ENCODE measurements around the gene YIF1A. TPM values are rescaled to one million over a fixed set of nuclear protein-coding genes. Genes with fewer than 3 reads are reported as not detected.

The YIF1A gene
- total and polyA plus RNA-seq, 8 donors, result 11.6 to 122 (median 60.9) TPM

- no peaks in the 10 kb centered on the region for H3K27me3 ChIP-seq
- peaks cover 31 to 58% (median 54%) of the 10 kb centered on the region in 4 donors for H3K36me3 ChIP-seq
- H3K4me3 ChIP-seq, result peak overlapping the region; percentile 72 to 81 (median 78)
- TF ChIP-seq, protein P1, sequence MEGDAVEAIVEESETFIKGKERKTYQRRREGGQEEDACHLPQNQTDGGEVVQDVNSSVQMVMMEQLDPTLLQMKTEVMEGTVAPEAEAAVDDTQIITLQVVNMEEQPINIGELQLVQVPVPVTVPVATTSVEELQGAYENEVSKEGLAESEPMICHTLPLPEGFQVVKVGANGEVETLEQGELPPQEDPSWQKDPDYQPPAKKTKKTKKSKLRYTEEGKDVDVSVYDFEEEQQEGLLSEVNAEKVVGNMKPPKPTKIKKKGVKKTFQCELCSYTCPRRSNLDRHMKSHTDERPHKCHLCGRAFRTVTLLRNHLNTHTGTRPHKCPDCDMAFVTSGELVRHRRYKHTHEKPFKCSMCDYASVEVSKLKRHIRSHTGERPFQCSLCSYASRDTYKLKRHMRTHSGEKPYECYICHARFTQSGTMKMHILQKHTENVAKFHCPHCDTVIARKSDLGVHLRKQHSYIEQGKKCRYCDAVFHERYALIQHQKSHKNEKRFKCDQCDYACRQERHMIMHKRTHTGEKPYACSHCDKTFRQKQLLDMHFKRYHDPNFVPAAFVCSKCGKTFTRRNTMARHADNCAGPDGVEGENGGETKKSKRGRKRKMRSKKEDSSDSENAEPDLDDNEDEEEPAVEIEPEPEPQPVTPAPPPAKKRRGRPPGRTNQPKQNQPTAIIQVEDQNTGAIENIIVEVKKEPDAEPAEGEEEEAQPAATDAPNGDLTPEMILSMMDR (IDR thresholded peaks at IDR 0.05), result no peak
- TF ChIP-seq POLR2A (IDR thresholded peaks at IDR 0.05) (no peak), POLR2AphosphoS5 (IDR thresholded peaks at IDR 0.05) (no peak), EP300 (IDR thresholded peaks at IDR 0.05) (no peak)
- 2 to 3% (median 2%) methylated on average over 29 to 32 of the region's 32 CpGs for WGBS, 5 donors
- H3K9me3 ChIP-seq, result no peaks in the 10 kb centered on the region
- peak in 1 of 2 donors; percentile 59 for DNase-seq
- peaks cover 16 to 54% (median 45%) of the 10 kb centered on the region in 4 donors for H3K4me1 ChIP-seq
- peak overlapping the region; percentile 96 to 98 (median 98) for H3K27ac ChIP-seq
- intact Hi-C loops (cut with DNase I; ENCODE audit: low total_unique reads), result no loop called here
Observed at GRCh38 chr11:66268952-66269905, 19.7 kb downstream of the YIF1A start.

DNA sequence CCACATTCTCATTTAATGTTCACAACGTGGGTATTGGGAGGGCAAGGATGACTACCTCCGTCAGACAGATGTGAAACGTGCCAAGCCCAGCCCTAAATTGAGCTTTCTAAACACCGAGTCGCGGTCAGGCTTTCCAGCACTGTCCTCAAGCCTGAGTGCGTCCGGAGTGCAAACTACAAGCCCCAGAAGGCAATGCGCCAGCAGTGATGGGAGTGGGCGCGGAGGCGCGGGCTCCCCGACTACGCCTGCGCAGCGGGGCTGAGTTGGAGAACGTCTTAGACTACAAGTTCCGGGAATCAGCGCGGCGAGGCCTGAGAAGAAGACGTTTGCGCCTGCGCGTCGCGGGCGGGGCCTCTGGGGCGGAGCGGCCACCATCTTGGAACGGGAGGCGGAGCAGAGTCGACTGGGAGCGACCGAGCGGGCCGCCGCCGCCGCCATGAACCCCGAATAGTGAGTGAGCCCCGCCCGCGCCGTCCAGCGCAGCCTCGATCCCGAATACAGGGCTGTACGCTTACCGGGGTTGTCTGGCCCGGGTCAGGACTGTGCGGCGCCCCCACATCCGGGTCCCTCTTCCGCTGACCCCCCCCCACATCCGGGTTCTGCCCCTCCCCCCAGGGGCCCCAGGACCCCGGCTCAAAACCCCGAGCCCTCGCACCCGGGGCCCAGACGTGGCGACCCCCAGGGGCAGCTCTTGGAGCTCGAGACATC lies 20.5 kb downstream of the YIF1A start, which contains the start of gene RAB1B:
TSS of gene RAB1B (plus strand) at position 396 of the 708 bp plus-strand sequence. CDS start at position 437, 41 bp downstream.
- H3K9me3 ChIP-seq, result no peaks in the 10 kb centered on the region
- peak within 1 kb of the TSS; percentile 72 to 81 (median 78) for H3K4me3 ChIP-seq
- H3K27ac ChIP-seq, result peak within 1 kb of the TSS; percentile 96 to 98 (median 98)
- 0 to 1% (median 0%) methylated on average over 16 to 64 of the region's 64 CpGs for WGBS, 5 donors
- TF ChIP-seq EP300 (IDR thresholded peaks at IDR 0.05) (no peak), POLR2AphosphoS5 (IDR thresholded peaks at IDR 0.05) (peak; percentile 86 to 95 (median 87))
- DNase-seq, result peak; percentile 100
- H3K4me1 ChIP-seq, result peaks cover 16 to 54% (median 45%) of the 10 kb centered on the region in 4 donors
- H3K27me3 ChIP-seq, result no peaks in the 10 kb centered on the region
- intact Hi-C loops (cut with DNase I; ENCODE audit: low total_unique reads), result no loop called here
- H3K36me3 ChIP-seq, result peaks cover 24 to 58% (median 54%) of the 10 kb centered on the region in 4 donors

DNA sequence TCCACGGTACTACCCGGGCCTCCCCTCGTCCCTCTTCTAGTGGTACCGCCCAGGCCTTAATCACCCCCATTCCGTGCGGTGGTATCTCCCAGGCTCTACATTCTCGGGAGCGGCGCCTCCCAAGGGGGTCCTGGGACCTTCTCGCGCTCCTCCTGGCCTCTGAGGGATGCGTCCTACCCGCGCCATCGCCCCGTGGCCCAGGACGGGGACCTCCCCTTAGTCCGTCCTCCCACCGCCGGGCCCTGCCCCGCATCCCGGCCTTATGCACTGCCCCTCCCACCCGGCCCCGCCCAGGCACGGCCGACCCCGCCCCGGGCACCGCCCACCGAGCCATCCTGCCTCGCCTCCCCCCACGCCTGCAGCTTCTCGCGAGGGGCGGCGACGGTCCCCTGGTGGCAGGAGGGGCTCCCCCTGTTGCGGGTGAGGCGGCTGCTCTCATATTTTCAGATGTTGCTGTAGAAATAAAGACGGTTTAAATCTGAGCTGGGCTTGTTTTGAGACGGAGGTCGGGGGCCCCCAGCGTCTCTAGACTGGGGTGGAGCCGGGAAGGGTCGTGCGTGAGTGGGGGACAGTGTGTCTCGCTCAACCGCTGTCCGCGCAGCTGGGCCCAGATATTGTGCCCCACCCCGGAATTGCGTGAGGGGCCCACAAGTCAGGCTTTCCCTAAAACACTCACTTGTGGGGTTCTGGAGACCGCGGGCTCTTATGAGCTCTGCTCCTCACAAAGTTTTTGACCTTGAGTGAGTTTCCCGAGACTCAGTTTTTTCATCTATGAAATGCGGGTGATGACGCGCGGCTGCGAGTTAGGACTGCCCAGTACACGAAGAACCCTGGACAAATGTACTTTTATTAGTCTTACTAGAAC lies 21.3 kb downstream of the YIF1A start:
- H3K4me3 ChIP-seq, result peak overlapping the region; percentile 72 to 81 (median 78)
- TF ChIP-seq POLR2AphosphoS5 (IDR thresholded peaks at IDR 0.05) (peak in 2 of 3 donors; percentile 35 to 82), EP300 (IDR thresholded peaks at IDR 0.05) (no peak), POLR2A (IDR thresholded peaks at IDR 0.05) (peak in 2 of 4 donors; percentile 34 to 37)
- TF ChIP-seq, protein P1 (IDR thresholded peaks at IDR 0.05), result no peak
- WGBS, 5 donors, result 0 to 1% (median 0%) methylated on average over 29 to 61 of the region's 61 CpGs
- H3K27me3 ChIP-seq, result no peaks in the 10 kb centered on the region
- intact Hi-C loops (cut with DNase I; ENCODE audit: low total_unique reads), result no loop called here
- H3K4me1 ChIP-seq, result peaks cover 16 to 54% (median 45%) of the 10 kb centered on the region in 4 donors
- H3K27ac ChIP-seq, result peak overlapping the region; percentile 90 to 98 (median 98)
- peak; percentile 89 to 97 for DNase-seq
- peaks cover 22 to 58% (median 54%) of the 10 kb centered on the region in 4 donors for H3K36me3 ChIP-seq
- no peaks in the 10 kb centered on the region for H3K9me3 ChIP-seq

DNA sequence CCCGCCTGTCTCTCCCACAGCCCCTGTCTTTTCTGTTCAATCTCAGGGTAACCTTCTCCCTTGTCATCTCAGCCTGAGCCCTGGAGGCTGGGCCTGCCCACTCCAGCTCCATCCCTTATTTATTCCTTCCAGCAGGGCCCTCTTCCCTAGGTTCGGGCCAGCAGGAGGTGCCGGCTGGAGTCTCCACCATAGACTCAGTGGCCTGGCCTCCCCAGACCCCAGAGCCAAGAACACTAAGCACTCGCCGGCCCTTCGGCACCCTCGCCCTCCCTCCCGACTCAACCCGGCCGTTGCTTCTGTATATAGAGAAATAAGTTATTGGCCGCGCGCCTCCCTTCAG lies 21.9 kb downstream of the YIF1A start:
- intact Hi-C loops (cut with DNase I; ENCODE audit: low total_unique reads), result no loop called here
- peak overlapping the region; percentile 90 to 98 (median 98) for H3K27ac ChIP-seq
- H3K9me3 ChIP-seq, result no peaks in the 10 kb centered on the region
- TF ChIP-seq, protein P1 (IDR thresholded peaks at IDR 0.05), result no peak
- TF ChIP-seq POLR2A (IDR thresholded peaks at IDR 0.05) (no peak), POLR2AphosphoS5 (IDR thresholded peaks at IDR 0.05) (no peak), EP300 (IDR thresholded peaks at IDR 0.05) (no peak)
- H3K4me3 ChIP-seq, result peak overlapping the region; percentile 72 to 81 (median 78)
- no peak for DNase-seq
- peaks cover 16 to 51% (median 45%) of the 10 kb centered on the region in 4 donors for H3K4me1 ChIP-seq
- no peaks in the 10 kb centered on the region for H3K27me3 ChIP-seq
- peaks cover 22 to 58% (median 54%) of the 10 kb centered on the region in 4 donors for H3K36me3 ChIP-seq
- 12 to 28% (median 16%) methylated on average over 11 to 13 of the region's 13 CpGs for WGBS, 5 donors

Data from stomach (tissue), 9 donors.